Loucy (cell line): ENCODE measurements around the gene TNFRSF13B.
"Not testable (repeated sequence)": the region's sequence is repeated elsewhere in the genome, so short reads cannot be mapped to it uniquely, and the experiment has no call there.

Experiments
- EZH2phosphoT487 ChIP-seq: fragments of 200-600 bp; IDR thresholded peaks from 2 replicates; pipeline ENCODE4 v1.6.1; 2018; ENCODE audit warnings: antibody characterized with exemption, mild to moderate bottlenecking, moderate library complexity, borderline replicate concordance
- TF ChIP-seq, protein P1 (sequence below): fragments of 200-600 bp; sonication (generic); conservative IDR thresholded peaks from 2 replicates; pipeline ENCODE4 v1.5.1; 2014; ENCODE audit warnings: mild to moderate bottlenecking, antibody characterized with exemption, low read length

DNA sequence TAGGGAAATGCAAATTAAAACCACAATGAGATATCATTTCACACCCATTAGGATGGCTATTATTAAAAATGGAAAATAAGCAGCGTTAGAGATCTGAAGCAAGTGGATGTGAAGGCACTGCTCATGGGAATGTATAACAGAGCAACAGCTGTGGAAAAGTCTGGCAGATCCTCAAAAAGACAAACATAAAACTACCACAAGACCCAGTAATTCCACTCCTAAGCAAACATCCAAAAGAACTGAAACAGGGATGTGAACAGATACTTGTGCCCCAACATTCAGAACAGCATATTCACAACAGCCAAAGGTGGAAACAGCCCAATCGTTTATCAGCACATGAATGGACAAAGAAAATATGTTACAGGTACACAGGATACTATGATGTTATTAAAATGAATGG, 10.9 kb downstream of the TNFRSF13B start:
- TF ChIP-seq, protein P1, sequence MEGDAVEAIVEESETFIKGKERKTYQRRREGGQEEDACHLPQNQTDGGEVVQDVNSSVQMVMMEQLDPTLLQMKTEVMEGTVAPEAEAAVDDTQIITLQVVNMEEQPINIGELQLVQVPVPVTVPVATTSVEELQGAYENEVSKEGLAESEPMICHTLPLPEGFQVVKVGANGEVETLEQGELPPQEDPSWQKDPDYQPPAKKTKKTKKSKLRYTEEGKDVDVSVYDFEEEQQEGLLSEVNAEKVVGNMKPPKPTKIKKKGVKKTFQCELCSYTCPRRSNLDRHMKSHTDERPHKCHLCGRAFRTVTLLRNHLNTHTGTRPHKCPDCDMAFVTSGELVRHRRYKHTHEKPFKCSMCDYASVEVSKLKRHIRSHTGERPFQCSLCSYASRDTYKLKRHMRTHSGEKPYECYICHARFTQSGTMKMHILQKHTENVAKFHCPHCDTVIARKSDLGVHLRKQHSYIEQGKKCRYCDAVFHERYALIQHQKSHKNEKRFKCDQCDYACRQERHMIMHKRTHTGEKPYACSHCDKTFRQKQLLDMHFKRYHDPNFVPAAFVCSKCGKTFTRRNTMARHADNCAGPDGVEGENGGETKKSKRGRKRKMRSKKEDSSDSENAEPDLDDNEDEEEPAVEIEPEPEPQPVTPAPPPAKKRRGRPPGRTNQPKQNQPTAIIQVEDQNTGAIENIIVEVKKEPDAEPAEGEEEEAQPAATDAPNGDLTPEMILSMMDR: not testable (repeated sequence)
- not testable (repeated sequence) for TF ChIP-seq EZH2phosphoT487
